RWPE1 (cell line): Measurements from ENCODE around the gene PLEKHO2.

Source experiments
- CTCF ChIA-PET: fragments of 350-600 bp; sonication (Branson Sonifier 250); formaldehyde crosslinking; extraction: SDS; loops from one replicate; lab custom pipeline; 2021; lab: Yijun Ruan, JAX
- POLR2A ChIA-PET: fragments of 400-600 bp; formaldehyde crosslinking; extraction: SDS; loops from one replicate; lab custom pipeline; 2020; ENCODE audit warnings: antibody characterized with exemption; ENCODE audit not compliant: low non-redundant PET; lab: Yijun Ruan, JAX
- DNase-seq: peaks from one replicate; pipeline ENCODE4 v3.0.0; 2012; ENCODE audit warnings: low spot score
- H3K27ac ChIP-seq: fragments of 450-650 bp; 2 replicates; pipeline ENCODE4 v1.5.1; 2017
- CTCF ChIP-seq: fragments of 450-650 bp; conservative IDR thresholded peaks from 2 replicates; pipeline ENCODE4 v1.5.1; 2017; ENCODE audit warnings: low read depth, mild to moderate bottlenecking

The PLEKHO2 gene

GRCh38 chr15:64842986-64843561 lies 1.4 kb downstream of the PLEKHO2 start:
- CTCF ChIA-PET: no interaction called here
- POLR2A ChIA-PET: interaction anchor here (0.6 kb wide), 1 partner anchor 52 kb away, joined by 3 read pairs; no protein-coding TSS in a partner anchor
- peak overlapping the region; percentile 92 for H3K27ac ChIP-seq
- no peak for TF ChIP-seq CTCF
- DNase-seq: no peak

- no peak for DNase-seq
- ChIA-PET CTCF (no interaction called here), POLR2A (interaction anchor here (0.6 kb wide), 1 partner anchor 11 kb away, joined by 5 read pairs; no protein-coding TSS in a partner anchor)
- no peak for TF ChIP-seq CTCF
- H3K27ac ChIP-seq: peak overlapping the region; percentile 92
Observed at GRCh38 chr15:64843991-64844390, 2.3 kb downstream of the PLEKHO2 start.

- ChIA-PET POLR2A (interaction anchor here (0.6 kb wide), 1 partner anchor 10 kb away, joined by 4 read pairs; no protein-coding TSS in a partner anchor), CTCF (interaction anchor here (2.1 kb wide), 1 partner anchor 9 kb away, joined by 10 read pairs; no protein-coding TSS in a partner anchor)
- peak overlapping the region; percentile 92 for H3K27ac ChIP-seq
- DNase-seq: no peak
- no peak for TF ChIP-seq CTCF
Observed at GRCh38 chr15:64844576-64845145, 2.9 kb downstream of the PLEKHO2 start.

- no peak for TF ChIP-seq CTCF
- no peak for DNase-seq
- H3K27ac ChIP-seq: peak overlapping the region; percentile 92
- CTCF ChIA-PET: interaction anchor here (0.6 to 2.1 kb wide), 2 partner anchors 10 to 97 kb away, joined by 3 to 10 read pairs; no protein-coding TSS in a partner anchor
- POLR2A ChIA-PET: interaction anchor here (0.6 kb wide), 1 partner anchor 11 kb away, joined by 4 read pairs; no protein-coding TSS in a partner anchor
Observed at GRCh38 chr15:64845183-64845611, 3.5 kb downstream of the PLEKHO2 start.

- ChIA-PET CTCF (interaction anchor here (2.1 kb wide), 1 partner anchor 10 kb away, joined by 10 read pairs; no protein-coding TSS in a partner anchor), POLR2A (no interaction called here)
- peak overlapping the region; percentile 92 for H3K27ac ChIP-seq
- DNase-seq: no peak
- TF ChIP-seq CTCF: no peak
Observed at GRCh38 chr15:64845831-64846595, 4.3 kb downstream of the PLEKHO2 start.

GRCh38 chr15:64847016-64847415 lies 5.3 kb downstream of the PLEKHO2 start:
- ChIA-PET POLR2A (no interaction called here), CTCF (no interaction called here)
- no peak for TF ChIP-seq CTCF
- no peak for DNase-seq
- peak overlapping the region; percentile 92 for H3K27ac ChIP-seq
